HCEC 1CT (cell line): ENCODE results near the gene SMG1.
A peak's percentile ranks its signal among the peaks of the same experiment; 100 is the strongest.
"Not testable (repeated sequence)": the region's sequence is repeated elsewhere in the genome, so short reads cannot be mapped to it uniquely, and the experiment has no call there.

Experiments
- DNase-seq: peaks from one replicate; pipeline ENCODE4 v3.0.0-alpha.2; 2017

The SMG1 gene

DNA sequence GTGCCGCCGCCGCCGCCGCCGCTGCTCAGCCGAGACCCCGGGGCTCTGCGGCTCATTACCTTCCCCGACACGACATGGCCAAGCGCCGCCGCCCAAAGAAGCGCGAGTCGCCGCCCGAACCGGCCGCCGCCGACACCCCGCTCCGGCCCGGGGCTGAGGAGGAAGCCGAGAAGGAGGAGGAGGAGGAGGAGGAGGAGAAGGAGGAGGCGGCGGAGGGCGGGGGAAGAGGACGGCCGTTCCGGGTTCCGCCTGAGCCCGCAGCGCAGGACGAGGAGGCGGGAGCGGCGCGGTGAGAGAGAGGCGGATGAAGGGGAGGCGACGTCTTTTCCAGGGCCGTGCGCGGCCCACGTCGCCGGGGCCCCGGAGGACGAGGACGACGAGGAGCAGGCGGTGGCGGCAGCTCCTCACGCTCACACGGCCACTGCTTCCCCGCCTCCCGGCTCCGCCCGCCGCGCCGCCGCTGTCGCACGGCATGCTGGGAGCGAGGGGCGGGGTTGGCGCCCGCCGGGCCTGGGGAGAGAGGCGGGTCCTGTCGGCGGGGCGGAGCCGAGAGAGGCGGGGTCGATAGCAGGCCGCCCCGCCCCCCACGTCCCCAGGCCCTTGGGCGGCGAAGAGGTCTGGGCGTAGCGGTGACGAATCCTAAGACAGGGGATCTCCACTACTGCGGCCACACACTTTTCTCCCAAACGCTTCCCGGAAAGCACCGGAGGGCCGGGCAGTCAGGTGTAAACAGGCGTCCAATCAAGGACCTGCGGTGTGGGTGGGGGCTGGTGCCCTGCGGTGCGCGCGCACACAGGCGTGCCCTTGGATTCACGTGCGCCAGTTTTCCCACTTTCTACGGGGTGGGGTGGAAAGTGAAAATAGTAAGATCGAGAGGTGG lies at the start of gene SMG1:
TSS of gene SMG1 (minus strand) at position 423 of the 880 bp plus-strand sequence. CDS start at position 56, 367 bp downstream.
- peak; percentile 90 for DNase-seq

DNA sequence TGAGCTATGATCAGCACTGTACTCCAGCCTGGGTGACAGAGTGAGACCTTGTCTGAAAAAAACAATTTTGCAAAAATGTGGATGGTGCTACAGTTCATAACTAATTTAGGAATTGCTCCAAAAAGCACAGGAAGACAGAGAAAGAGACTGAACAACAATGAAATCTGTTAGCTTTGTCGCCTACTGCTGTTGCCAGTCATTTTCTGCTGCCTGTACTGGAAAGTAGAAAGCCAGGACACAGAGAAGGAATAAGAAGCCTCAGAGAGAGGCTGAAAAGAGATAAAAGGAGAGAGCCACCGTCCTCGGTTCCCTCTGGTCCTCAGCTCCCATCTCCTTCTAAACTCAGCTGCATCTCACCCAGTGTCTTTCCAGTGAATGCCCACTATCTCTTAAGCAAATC lies 48.9 kb upstream of the SMG1 start:
- DNase-seq, result no peak

DNA sequence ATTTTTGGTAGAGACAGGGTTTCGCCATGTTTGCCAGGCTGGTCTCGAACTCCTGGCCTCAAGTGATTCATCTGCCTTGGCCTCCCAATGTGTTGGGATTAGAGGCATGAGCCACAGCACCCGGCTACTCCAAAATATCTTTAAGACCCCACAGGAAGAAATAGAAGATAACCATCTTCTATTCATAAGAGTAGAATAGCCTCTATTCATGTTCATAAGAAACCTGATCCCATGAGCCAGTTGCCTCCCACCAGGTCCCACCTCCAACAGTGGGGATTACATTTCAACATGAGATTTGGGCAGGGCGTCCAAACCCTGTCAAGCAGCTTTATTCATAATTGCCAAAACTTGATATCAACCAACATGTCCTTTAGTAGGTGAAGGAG lies 43.6 kb upstream of the SMG1 start:
- DNase-seq, result no peak

DNA sequence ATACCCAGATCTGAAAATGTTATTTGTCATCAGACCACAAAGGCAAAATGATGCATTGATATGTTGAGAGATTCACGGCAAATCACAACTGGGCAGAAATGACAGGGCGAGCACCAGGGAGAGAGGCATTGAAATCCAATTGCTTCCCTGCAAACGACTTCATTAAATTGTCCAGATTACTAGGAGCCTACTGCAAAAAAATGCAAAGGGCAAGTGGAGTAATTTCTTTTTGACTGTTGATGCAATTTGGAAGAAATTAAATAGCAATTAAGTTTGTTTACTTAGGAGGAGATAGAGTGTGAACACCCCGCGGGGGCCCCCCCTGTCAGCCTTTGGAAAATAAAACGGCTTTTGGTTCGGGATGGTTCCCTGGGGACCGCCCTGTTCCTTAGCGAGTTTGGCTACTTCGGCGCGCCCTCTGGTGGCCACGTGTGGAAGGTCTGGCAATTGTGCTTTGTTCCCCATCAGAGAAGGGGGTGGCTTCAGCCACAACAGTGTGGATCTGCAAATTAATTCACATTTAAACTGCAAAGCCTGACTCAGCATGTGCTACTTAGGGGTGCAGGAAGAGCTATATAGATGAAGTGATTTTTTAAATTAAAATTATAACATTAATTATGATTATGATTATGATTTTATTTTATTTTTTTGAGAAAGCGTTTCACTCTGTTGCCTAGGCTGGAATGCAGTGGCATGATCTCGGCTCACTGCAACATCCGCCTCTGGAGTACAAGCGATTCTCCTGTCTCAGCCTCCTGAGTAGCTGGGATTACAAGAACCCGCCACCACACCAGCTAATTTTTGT lies 43.0 kb upstream of the SMG1 start:
- peak; percentile 54 for DNase-seq

DNA sequence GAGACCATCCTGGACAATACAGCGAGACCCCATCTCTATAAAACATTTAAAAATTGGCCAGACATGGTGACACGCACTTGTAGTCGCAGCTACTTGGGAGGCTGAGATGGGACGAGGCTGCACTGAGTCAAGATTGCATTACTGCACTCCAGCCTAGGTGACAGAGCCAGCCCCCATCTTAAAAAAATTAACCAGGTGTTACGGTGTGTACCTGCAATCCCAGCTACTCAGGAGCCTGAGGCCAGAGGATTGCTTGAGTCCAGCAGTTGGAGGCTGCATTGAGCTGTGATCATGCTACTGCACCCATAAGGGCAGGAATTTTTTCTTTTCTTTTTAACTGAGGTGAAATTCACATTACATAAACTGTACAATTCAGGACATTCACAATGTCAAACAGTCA lies 40.6 kb upstream of the SMG1 start:
- DNase-seq, result no peak

DNA sequence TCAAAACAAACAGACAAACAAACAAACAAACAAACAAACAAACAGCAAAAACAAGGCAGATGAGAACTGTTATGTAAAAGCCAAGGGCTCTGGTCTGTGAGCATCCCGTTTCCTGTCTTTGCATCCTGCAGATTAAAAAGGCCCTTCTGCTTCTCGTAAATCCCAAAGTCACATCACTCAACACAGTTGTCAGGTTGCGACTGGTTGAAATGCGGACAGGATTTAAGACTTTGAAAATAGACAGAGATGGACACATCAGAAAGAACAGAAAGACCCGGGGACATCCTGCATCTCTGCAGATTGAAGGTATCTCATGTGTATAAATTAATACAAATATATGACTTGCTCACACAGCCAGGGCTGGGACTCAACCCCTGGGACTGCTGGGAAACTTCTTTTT lies 39.3 kb upstream of the SMG1 start:
- DNase-seq, result no peak

DNA sequence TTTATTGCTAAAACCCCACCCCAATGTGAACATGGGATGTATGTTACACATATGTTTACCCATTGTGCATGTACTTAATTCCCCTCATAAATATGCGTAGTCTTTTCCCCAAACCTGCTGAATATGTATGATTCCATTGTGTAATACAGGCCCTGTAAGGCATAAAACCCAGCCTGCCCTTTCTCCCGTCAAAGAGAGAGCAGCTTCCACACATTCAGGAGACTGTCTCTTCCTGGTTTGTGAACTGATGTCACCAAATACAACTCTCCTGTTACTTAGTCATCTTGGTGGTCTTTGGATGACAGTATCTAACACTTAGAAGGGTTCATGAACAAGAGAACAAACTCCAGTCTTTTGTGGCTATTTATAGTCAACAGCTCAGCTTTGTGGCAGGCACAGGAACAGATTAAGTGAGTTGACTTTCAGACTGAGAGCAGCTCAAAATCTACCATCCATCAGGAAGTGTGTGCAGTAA lies 32.9 kb upstream of the SMG1 start:
- DNase-seq, result no peak

DNA sequence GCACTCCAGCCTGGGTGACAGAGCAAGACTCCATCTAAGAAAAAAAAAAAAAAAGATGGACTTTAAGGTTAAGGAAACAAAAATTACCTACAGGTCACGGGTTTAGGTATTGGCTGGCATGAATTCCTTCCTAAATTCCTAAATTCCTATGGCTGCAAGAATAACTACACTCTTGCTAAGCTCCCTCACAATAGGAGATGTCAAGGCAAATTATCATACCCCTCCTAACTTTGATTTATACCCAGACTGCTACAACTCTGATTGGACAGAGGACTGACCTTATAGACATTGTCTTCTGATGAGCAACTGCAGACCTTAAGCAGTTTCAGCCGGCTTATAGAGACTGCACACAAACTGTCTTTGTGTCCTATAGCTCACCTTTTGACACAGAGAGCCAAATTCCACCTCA lies 32.4 kb upstream of the SMG1 start:
- no peak for DNase-seq

DNA sequence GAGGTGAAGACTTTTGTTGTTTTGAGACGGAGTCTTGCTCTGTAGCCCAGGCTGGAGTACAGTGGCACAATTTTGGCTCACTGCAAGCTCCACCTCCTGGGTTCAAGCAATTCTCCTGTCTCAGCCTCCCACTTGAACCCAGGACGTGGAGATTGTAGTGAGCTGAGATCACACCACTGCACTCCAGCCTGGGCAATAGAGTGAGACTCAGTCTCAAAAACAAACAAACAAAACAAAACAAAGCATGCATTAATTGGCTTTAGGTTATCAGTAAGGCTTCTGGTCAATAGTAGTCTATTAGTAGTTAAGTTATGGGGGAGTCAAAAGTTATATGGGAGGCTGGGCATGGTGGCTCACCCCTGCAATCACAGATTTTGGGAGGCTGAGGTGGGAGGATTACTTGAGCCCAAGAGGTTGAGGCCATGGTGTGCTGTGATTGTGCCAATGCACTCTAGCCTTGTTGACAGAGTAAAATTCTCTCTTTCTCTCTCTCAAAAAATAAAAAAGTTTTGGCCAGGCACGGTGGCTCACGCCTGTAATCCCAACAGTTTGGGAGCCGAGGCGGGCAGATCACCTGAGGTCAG lies 30.5 kb upstream of the SMG1 start:
- not testable (repeated sequence) for DNase-seq

DNA sequence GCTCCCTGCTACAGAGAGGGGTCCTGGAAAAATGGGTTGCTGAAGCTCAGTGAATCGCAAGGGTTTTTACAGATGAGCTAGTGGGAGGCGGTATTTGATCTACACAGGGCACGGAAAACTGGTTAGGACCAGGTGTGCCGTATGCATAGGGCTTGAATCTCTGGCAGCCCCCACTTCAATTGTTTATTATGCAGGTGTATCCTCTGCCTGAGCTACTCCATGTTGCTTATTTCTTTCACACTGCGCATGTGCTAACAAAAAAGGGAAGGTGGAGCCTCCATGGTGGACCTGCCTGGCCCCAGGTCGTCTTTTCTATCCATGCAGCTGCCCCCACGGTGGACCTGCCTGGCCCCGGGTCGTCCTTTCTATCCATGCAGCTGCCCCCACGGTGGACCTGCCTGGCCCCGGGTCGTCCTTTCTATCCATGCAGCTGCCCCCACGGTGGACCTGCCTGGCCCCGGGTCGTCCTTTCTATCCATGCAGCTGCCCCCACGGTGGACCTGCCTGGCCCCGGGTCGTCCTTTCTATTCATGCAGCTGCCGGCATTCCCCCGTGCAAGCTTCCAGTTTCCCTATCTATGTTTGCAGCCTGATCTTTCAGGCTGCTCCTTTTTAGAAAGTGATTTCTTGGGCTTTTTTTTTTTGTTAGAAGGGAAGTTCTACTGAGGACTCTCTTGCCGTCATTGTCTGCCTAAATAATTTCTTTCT lies 29.8 kb upstream of the SMG1 start:
- not testable (repeated sequence) for DNase-seq

DNA sequence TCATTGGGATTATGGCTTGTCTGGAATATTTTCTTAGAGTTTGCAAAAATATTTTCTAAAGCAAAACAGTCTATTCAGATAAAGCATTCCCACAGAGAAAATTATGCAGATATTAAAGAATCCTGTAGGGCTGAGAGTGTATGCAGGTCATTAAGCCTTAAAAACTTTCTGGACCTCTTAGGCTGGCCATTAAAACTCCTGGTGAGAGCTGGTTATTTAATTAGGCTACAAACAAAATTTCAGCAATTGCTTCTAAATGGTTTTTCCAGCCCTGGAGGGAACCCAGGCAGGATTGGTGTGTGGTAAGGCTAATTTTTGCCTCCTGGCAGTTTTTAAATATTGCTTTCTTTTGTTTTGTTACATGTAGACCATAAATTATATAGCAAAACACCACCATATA lies 27.3 kb upstream of the SMG1 start:
- no peak for DNase-seq

DNA sequence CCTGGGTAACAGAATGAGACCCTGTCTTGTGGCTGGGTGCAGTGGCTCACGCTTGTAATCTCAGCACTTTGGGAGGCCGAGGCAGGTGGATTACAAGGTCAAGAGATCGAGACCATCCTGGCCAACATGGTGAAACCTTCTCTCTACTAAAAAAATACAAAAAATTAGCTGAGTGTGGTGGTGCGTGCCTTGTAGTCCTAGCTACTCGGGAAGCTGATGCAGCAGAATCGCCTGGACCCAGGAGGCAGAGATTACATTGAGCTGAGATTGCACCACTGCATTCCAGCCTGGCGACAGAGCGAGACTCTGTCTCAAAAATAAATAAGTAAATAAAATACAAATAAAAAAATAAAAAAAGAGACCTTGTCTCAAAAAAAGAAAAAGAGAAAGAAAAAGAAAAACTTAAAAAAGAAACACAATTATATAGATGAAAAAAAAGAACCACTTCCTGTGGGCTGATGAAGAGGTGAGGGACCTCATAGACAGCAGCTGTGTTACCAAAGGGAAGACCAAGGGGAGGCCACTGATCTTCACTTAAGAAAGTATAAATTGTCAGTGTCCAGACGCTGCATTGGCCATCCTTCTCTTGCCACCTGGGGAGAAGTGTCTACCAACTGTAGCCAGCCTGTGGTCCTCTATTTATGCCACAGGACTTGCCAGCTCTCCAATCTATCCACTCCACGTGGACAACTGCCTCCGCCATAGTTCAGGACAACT lies 24.4 kb upstream of the SMG1 start:
- no peak for DNase-seq

DNA sequence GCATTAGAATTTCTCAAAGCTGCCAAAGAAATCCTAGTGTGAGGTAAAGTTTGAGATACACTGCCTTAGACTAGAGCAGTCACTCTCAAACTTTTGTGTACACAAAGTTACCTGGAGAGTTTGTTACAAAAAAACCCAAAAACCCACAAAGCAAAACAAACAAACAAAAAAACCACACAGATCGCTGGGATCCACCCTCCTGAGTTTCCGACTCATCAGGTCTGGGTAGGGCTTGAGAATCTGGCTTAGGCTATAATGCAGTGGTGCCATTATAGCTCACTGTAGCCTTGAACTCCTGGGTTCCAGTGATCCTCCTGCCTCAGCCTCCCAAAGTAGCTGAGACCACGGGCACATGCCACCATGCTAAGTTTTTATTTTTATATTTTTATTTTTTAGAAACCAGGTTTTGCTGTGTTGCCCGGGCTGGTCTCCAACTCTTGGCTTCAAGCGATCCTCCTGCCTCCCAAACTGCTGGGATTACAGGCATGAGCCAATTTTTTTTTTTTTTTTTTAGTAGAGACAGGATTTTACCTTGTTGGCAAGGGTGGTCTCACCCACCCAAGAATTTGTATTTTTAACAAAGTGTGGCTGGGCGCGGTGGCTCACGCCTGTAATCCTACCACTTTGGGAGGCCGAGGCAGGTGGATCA lies 22.3 kb upstream of the SMG1 start:
- DNase-seq, result no peak

DNA sequence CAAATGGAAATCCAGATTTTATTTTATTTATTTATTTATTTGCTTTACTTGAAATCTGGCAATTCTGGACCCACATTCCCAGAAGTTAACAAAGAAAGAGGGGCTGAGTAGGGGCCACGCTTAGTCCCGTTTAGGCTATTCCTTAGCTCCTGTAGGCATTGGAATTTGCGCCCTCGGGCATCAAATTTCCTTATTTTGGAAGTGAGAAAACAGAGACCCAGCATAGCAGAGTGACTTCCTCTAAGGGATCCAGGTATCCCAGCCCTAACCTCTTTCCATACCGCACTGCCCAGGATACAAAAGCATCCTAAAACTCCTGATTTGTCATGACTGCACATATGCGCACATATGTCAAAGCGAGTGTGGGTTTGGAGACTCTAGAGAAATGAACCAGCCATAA lies 19.0 kb upstream of the SMG1 start:
- no peak for DNase-seq

DNA sequence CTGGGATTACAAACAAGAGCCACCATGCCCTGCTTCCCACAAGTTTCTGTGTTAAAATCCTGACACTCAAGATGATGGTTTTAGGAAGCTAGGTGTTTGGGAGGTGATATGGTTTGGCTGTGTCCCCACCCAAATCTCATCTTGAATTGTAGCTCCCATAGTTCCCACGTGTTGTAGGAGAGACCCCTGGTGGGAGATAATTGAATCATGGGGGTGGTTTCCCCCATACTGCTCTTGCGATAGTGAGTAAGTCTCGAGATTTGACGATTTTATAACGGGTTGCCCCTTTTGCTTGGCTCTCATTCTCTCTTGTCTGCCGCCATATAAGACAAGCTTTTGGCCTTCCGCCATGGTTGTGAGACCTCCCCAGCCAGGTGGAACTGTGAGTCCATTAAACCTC lies 17.2 kb upstream of the SMG1 start:
- no peak for DNase-seq

DNA sequence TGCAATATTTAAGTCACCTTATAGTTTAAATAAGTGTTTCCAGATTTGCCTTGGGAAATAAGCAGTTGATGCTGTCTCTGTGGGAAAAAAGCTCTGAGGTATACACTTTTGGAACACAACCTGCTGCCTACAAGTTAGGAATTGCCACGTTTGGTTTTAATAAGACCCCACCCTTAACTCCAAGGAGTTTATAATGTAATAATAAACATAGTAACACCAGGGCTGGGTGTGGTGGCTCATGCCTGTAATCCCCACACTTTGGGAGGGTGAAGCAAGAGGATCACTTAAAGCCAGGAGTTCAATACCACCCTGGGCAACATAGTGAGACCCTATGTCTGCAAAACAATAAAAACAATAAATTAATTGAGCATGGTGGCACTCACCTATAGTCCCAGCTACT lies 15.9 kb upstream of the SMG1 start:
- DNase-seq, result no peak

DNA sequence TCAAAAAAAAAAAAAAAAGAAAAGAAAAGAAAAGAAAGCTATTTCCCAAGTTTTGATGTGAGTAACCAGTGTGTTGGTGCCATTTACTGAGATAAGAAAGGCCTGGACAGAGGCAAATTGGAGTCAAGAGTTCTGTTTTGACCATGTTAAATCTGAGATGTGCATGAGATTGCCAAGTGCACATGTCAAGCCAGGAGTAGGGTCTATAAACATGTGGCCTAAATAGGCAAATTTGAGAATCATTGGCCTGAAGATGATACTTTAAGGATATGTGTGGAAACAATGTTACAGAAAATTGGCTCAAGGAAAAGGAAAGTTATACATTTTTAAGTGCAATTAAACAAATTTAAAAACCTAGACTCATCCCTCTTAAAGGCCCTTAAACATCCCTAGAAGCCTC lies 15.3 kb upstream of the SMG1 start:
- no peak for DNase-seq

DNA sequence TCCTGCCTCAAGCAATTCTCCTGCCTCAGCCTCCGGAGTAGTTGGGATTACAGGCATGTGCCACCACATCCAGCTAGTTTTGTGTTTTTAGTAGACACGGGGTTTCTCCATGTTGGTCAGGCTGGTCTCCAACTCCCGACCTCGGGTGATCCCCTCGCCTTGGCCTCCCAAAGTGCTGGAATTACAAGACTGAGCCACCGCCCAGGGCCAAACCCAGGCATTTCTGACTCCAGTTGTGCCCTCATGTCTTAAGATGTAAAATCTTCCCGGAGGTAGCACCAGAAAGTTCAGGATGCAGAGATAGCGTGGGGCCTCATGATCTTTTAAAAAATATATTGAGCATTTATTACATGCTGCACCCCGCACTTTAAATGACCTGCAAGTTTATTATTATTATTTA lies 12.8 kb upstream of the SMG1 start:
- no peak for DNase-seq

DNA sequence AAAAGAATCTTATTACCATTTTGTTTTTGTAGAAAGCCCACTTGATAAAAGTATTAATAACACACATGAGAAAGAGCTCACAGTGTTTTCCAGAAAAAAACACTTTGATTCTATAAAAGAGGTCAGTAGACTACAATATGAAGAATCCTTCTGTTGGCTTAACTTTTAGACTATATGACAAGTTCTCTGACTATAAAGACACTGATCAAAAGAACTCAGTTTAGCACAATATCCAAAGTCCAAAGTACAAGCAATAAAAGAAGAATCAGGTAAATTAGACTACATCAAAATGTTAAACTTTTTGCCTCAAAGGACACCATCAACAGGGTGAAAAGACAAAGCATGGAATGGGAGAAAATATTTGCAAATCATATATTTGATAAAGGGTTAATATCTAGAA lies 11.2 kb upstream of the SMG1 start:
- DNase-seq, result no peak

DNA sequence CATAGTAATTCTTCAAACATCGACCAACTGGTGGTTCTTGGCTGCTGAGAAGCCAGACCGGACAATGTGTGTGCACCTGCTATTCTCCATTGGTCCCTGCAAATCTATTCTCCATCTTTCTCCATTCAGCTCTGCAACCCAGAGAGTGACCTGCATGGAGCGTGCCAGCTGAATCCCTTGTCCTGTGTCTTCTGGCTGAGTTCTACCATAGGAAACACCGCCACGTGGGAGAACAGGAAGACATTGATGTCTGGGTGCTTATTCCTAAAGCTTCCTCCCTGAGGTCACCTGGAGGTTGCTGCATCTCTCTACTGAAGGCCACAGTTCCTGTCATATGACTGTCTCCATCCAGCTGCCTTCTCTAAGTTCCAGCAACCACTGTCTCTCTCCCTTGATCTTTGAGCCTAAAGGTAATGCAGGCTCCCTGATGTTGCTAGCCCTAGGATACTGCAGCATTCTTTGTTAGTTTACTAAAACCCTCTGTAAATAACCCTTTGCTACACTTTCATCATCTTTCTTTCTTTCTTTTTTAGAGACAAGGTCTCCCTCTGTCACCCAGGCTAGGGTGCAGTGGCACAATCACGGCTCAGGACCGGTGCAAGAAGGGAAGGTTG lies 10.6 kb upstream of the SMG1 start:
- DNase-seq, result no peak

DNA sequence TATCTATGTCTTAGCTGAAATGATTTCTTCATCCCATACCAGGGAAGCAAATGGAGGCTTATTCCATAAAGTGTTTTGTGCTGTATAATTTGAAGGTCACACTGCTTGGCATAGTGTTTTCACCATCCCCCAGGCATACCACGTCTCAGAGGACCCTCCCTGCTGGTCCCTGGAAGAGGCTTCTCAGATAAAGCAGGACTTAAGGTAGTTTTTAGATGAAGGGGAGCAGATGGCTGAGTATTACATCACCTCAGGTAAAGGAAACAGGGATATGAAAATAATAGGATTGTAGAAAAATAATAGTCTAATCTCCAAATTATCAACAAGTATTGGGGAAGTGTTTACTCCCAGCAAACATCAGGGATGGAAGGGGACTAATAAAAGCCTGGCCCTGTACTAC lies 7.3 kb upstream of the SMG1 start:
- no peak for DNase-seq
